Effector CD8-positive, alpha-beta T cell (primary cell): Measurements from ENCODE around the gene PPP4R2.
"Not testable (repeated sequence)": the region's sequence is repeated elsewhere in the genome, so short reads cannot be mapped to it uniquely, and the experiment has no call there.

Experiments used
- DNase-seq: peaks from one replicate; lab custom pipeline; 2025; lab: John Stamatoyannopoulos, UW

The PPP4R2 gene

GRCh38 chr3:73026111-73026759 is 29.6 kb downstream of the PPP4R2 start:
- no peak for DNase-seq

DNA sequence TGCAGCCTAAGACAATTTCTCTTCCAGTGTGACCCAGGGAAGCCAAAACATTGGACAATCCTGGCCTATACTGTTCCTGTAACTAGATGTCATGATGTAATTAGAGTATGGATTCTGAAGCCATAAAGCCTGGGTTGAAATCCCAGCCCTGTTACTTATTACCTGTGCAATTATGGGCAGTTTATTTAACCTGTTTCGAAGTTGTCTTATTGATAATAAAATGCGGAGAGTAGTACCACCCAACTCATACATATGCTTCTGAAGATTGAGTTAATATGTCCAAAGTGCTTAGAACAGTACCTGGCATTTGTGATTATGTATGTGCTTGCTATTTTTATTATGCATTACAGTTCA is 30.1 kb downstream of the PPP4R2 start:
- no peak for DNase-seq

- DNase-seq, result no peak
Measured at GRCh38 chr3:73028803-73029202, 32.2 kb downstream of the PPP4R2 start.

DNA sequence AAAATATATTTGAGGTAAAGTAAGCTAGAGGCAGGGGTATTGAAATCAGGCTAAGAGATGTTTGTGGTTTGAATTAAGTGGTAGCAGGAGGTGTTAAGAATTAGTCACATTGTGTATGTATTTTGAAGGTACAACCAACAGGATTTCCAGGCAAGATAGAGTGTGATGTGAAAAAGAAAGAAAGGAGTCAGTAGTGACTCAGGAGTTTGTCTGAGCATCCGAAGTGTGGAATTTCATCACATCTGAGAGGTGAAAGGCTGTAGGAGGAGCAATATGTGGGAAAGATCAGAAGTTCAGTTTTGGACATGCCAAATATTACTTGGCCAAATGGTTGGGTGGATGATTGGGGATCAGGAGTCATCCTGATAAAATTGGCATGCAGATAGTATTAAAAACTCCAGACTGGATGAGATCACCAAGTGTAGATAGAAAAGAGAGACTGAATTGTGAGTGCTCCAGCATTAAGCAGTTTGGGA is 32.7 kb downstream of the PPP4R2 start:
- no peak for DNase-seq

GRCh38 chr3:73030073-73030597 is 33.5 kb downstream of the PPP4R2 start:
- DNase-seq, result no peak

DNA sequence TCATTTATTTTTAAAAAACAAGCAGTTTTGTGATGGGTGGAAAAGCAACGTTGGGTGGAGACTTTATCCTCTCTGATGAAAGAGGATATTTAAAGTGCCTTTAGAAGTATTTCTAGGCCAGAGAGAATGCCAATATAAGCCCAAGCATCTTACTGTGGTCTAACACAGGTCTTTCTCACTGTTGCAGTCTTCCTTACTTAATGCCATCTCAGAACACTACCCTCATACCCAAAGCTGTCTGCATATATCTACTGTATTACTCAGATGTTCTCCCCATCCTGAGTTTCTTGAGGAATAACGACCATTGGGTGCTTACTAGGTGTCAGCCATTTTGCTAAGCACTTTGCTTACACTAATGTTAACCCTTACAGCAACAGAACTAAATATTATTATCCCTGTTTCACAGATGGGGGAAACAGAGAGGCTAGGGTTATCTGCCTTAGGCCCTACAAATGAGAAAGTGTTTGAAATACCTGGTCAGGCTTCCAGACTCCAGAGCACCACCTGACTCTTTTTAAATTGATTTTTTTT is 35.0 kb downstream of the PPP4R2 start:
- DNase-seq, result no peak

GRCh38 chr3:73036694-73037591 is 40.3 kb downstream of the PPP4R2 start:
- no peak for DNase-seq

DNA sequence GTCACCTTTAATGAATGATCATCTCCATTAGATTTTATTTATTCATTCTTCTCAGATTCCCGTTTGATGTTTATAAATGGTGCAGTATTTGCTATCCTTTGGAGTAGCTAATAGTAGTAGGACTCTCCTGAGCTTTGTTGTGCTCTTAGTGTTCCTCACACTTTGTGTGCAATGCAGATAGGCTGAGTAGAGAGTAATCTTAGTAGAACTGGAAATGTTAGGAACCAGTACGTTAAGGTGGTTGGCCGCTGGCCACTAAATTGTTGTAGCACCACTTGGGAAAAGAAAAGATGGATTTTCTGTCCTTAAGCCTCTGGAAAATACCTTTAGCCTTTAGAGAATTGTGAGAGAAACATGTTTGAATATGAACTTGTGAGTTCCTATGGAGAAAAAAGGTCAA is 44.9 kb downstream of the PPP4R2 start:
- no peak for DNase-seq

- no peak for DNase-seq
Measured at GRCh38 chr3:73043414-73043813, 46.8 kb downstream of the PPP4R2 start.

GRCh38 chr3:73045391-73045790 is 48.8 kb downstream of the PPP4R2 start:
- no peak for DNase-seq

GRCh38 chr3:73046195-73046594 is 49.6 kb downstream of the PPP4R2 start:
- DNase-seq, result no peak

DNA sequence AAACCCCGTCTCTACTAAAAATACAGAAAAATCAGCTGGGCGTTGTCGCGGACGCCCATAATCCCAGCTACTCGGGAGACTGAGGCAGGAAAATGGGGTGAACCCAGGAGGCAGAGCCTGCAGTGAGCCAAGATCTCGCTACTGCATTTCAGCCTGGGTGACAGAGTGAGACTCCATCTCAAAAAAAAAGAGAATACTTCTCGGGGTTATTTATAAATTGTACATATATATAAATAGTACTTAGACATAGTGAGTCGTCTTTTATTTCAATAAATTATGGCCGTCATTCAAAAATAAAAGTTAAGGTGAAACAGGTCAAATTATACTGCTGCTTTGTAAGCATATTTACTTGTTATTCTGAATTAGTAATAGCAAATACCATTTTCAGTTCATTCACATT is 52.7 kb downstream of the PPP4R2 start:
- no peak for DNase-seq

- no peak for DNase-seq
Measured at GRCh38 chr3:73052857-73053256, 56.2 kb downstream of the PPP4R2 start.

- no peak for DNase-seq
Measured at GRCh38 chr3:73055583-73055982, 59.0 kb downstream of the PPP4R2 start.

GRCh38 chr3:73056014-73056844 is 59.6 kb downstream of the PPP4R2 start:
- DNase-seq, result no peak

DNA sequence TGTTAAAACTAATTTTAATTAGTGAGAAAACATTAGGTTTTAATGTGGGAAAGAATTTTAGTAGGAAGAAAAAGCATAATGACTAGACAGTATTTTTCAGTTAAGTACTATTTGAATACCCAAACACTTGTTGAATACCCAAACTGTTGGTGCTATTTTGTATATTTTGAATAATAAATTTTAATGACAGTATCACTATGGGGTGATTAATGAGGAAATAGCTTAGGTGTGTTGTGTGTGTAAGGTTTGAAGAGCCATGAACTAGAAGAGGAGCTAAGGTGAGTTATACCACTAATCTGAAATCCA is 60.2 kb downstream of the PPP4R2 start:
- DNase-seq, result no peak

- no peak for DNase-seq
Measured at GRCh38 chr3:73060302-73060723, 63.7 kb downstream of the PPP4R2 start.

- no peak for DNase-seq
Measured at GRCh38 chr3:73061416-73061815, 64.8 kb downstream of the PPP4R2 start, which contains the start of gene EBLN2. EBLN2 (plus strand) TSS chr3:73061659; CDS start chr3:73062082, 423 bp downstream.

GRCh38 chr3:73066243-73066642 is 69.6 kb downstream of the PPP4R2 start:
- not testable (repeated sequence) for DNase-seq

DNA sequence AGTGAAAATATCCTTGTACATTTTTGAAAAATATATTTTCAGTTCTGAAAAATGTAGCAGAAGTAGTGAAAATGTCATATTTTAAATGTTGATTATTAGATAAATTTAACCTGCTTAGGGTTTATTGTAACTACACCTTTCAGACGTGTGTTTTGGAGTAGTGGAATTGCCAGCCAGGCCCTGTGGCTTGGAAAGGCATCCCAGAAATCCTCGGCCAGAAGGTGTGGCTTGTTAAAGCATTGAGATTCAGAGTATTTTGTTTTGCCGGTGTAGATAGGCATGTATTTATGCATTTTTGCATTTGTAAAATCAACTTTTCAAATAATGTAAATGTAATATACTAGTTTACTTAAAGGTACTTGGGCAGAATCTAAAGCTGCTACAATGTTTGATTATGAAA is 71.8 kb downstream of the PPP4R2 start:
- DNase-seq, result no peak

DNA sequence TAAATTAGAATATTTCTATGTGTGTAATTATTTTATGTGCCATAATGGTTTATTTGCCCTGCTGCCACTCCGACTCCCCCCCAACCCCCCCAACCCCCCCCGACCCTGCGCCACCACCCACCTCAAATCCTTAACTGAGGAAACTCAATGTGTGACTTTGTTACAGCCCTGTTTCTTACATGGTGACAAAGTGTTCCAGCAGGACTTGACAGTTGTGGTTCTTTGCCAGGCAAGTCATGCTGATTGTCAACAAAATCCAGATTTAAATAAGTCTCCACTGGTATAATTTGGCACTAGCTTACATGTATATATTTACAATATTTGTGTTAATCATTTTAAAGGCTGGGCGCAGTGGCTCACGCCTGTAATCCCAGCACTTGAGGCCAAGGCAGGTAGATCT is 72.6 kb downstream of the PPP4R2 start:
- no peak for DNase-seq
